SK-N-SH (cell line): ENCODE measurements around the gene RPAP3. TPM values are rescaled to one million over a fixed set of nuclear protein-coding genes. Genes with fewer than 3 reads are reported as not detected.
A peak's percentile ranks its signal among the peaks of the same experiment; 100 is the strongest.

Experiments used
- CTCF ChIA-PET: fragments of 300-600, 350-600 bp; formaldehyde crosslinking; extraction: SDS; loops from one replicate; lab custom pipeline; 2021; lab: Yijun Ruan, JAX
- POLR2A ChIA-PET: fragments of 350-600 bp; sonication (Branson Sonifier 250); formaldehyde crosslinking; extraction: SDS; loops from one replicate; lab custom pipeline; 2020; ENCODE audit warnings: antibody characterized with exemption, inconsistent platforms; lab: Yijun Ruan, JAX
- DNase-seq: peaks from one replicate; pipeline ENCODE4 v3.0.0; 2012
- H2AFZ ChIP-seq: fragments of 200-600 bp; sonication (generic); 2 replicates; pipeline ENCODE4 v1.8.1; 2016; ENCODE audit warnings: antibody characterized with exemption, mild to moderate bottlenecking, low read depth
- H3F3A ChIP-seq: fragments of 200-600 bp; sonication (generic); replicated peaks from 2 replicates; pipeline ENCODE3; 2016; ENCODE audit warnings: antibody characterized with exemption, mild to moderate bottlenecking; ENCODE audit not compliant: insufficient read depth
- H3K27ac ChIP-seq, 2 experiments: fragments of 200-500 bp in 1 of 2; fragments of 200-600 bp in 1 of 2; sonication (Bioruptor generic) in 1 of 2; sonication (generic), shearing (Covaris generic) in 1 of 2; 2 replicates each; pipeline versions ENCODE4 v1.5.1 to v1.6.1; 2014 to 2016; ENCODE audit warnings: low read depth in 2 of 2, inconsistent platforms in 1 of 2, low read length in 1 of 2, mild to moderate bottlenecking in 1 of 2, mixed read lengths in 1 of 2
- H3K27me3 ChIP-seq: fragments of 200-600 bp; sonication (generic), shearing (Covaris generic); 2 replicates; pipeline ENCODE4 v1.6.1; 2016; ENCODE audit warnings: mixed run types; ENCODE audit not compliant: insufficient read depth
- H3K36me3 ChIP-seq, 2 experiments: fragments of 200-500 bp in 1 of 2; fragments of 200-600 bp in 1 of 2; sonication (Bioruptor generic) in 1 of 2; sonication (generic) in 1 of 2; replicated peaks in 1 of 2; 2 replicates each; pipeline versions ENCODE3 to v1.5.1; 2014 to 2016; ENCODE audit warnings: low read length in 1 of 2, mild to moderate bottlenecking in 1 of 2; ENCODE audit not compliant: insufficient read depth in 2 of 2, control insufficient read depth in 1 of 2
- H3K4me1 ChIP-seq, 2 experiments: fragments of 200-500 bp in 1 of 2; fragments of 200-600 bp in 1 of 2; sonication (Bioruptor generic) in 1 of 2; sonication (generic), shearing (Covaris generic) in 1 of 2; 2 replicates each; pipeline versions ENCODE4 v1.5.1 to v1.6.1; 2014 to 2016; ENCODE audit warnings: low read depth in 1 of 2, low read length in 1 of 2, mixed run types in 1 of 2; ENCODE audit not compliant: insufficient read depth in 2 of 2, control insufficient read depth in 1 of 2
- H3K4me2 ChIP-seq: fragments of 200-600 bp; sonication (generic), shearing (Covaris generic); 2 replicates; pipeline ENCODE4 v1.6.1; 2017; ENCODE audit warnings: mixed run types
- H3K4me3 ChIP-seq, 2 experiments: fragments of 200-500 bp in 1 of 2; fragments of 200-600 bp in 1 of 2; sonication (Bioruptor generic) in 1 of 2; sonication (generic), shearing (Covaris generic) in 1 of 2; 2 replicates each; pipeline versions ENCODE4 v1.5.1 to v1.8.1; 2014 to 2016; ENCODE audit warnings: low read depth in 2 of 2, inconsistent platforms in 1 of 2, low read length in 1 of 2, mild to moderate bottlenecking in 1 of 2, mixed read lengths in 1 of 2, moderate library complexity in 1 of 2
- H3K79me2 ChIP-seq: fragments of 200-600 bp; sonication (generic); 2 replicates; pipeline ENCODE4 v1.8.1; 2017; ENCODE audit warnings: mild to moderate bottlenecking; ENCODE audit not compliant: insufficient read depth
- H3K9ac ChIP-seq: fragments of 200-600 bp; sonication (generic); 2 replicates; pipeline ENCODE4 v1.6.1; 2017; ENCODE audit warnings: mixed run types
- H3K9me2 ChIP-seq: fragments of 200-600 bp; sonication (generic); 2 replicates; pipeline ENCODE4 v1.6.1; 2017; ENCODE audit warnings: mixed run types
- H3K9me3 ChIP-seq: fragments of 200-600 bp; sonication (generic); 2 replicates; pipeline ENCODE4 v1.6.1; 2017; ENCODE audit warnings: mixed run types, mild to moderate bottlenecking, moderate library complexity
- H4K20me1 ChIP-seq: fragments of 200-600 bp; sonication (generic); 2 replicates; pipeline ENCODE4 v1.6.1; 2017; ENCODE audit warnings: mild to moderate bottlenecking, mixed run types; ENCODE audit not compliant: insufficient read depth
- CHD2 ChIP-seq: fragments of 150-350 bp; IDR thresholded peaks from 2 replicates; pipeline ENCODE4 v1.6.1; 2018; ENCODE audit warnings: low read length; ENCODE audit not compliant: partially characterized antibody
- EP300 ChIP-seq, 2 experiments: IDR thresholded peaks; 2 replicates each; pipeline versions ENCODE4 v1.4.0 to v1.6.1; 2012; ENCODE audit warnings: borderline replicate concordance in 1 of 2, low read depth in 1 of 2, low read length in 1 of 2
- EZH2phosphoT487 ChIP-seq: fragments of 200-600 bp; sonication (generic); IDR thresholded peaks from 2 replicates; pipeline ENCODE4 v1.6.1; 2017; ENCODE audit warnings: low read depth, mixed run types, mild to moderate bottlenecking, antibody characterized with exemption, moderate library complexity, borderline replicate concordance
- FOSL2 ChIP-seq: IDR thresholded peaks from 2 replicates; pipeline ENCODE4 v1.4.0; 2012; ENCODE audit warnings: low read depth, mild to moderate bottlenecking, moderate library complexity, borderline replicate concordance
- FOXJ3 ChIP-seq: sonication (generic); formaldehyde crosslinking; IDR thresholded peaks from 2 replicates; pipeline ENCODE4 v1.5.1; 2020; ENCODE audit warnings: mild to moderate bottlenecking, missing genetic modification reagents
- GABPA ChIP-seq: IDR thresholded peaks from 2 replicates; pipeline ENCODE4 v1.4.0; 2012; ENCODE audit warnings: low read depth, mild to moderate bottlenecking
- MEF2A ChIP-seq: IDR thresholded peaks from 2 replicates; pipeline ENCODE4 v1.4.0; 2012; ENCODE audit warnings: low read depth, borderline replicate concordance
- MXI1 ChIP-seq: IDR thresholded peaks from 2 replicates; pipeline ENCODE4 v1.6.1; 2012; ENCODE audit warnings: mild to moderate bottlenecking, low read depth, low read length, improper control_type of control experiment
- NFIC ChIP-seq: IDR thresholded peaks from 2 replicates; pipeline ENCODE4 v1.4.0; 2012; ENCODE audit warnings: borderline replicate concordance
- RAD21 ChIP-seq: IDR thresholded peaks from 2 replicates; pipeline ENCODE4 v1.6.1; 2012; ENCODE audit warnings: mild to moderate bottlenecking, low read length
- RCOR1 ChIP-seq: fragments of 150-350 bp; IDR thresholded peaks from 2 replicates; pipeline ENCODE4 v1.6.1; 2017; ENCODE audit warnings: antibody characterized with exemption, low read length
- RXRA ChIP-seq: IDR thresholded peaks from 2 replicates; pipeline ENCODE4 v1.4.0; 2012; ENCODE audit warnings: low read depth, mild to moderate bottlenecking, borderline replicate concordance
- SIN3A ChIP-seq: IDR thresholded peaks from 2 replicates; pipeline ENCODE4 v1.6.1; 2012; ENCODE audit warnings: low read depth, mild to moderate bottlenecking, low read length, moderate library complexity, borderline replicate concordance
- SMC3 ChIP-seq: IDR thresholded peaks from 2 replicates; pipeline ENCODE4 v1.6.1; 2012; ENCODE audit warnings: low read depth, low read length, improper control_type of control experiment
- TAF1 ChIP-seq: IDR thresholded peaks from 2 replicates; pipeline ENCODE4 v1.6.1; 2012; ENCODE audit warnings: low read depth, mild to moderate bottlenecking, low read length, moderate library complexity, borderline replicate concordance
- TCF12 ChIP-seq: IDR thresholded peaks from 2 replicates; pipeline ENCODE4 v1.4.0; 2012
- YY1 ChIP-seq: IDR thresholded peaks from 2 replicates; pipeline ENCODE4 v1.4.0; 2012; ENCODE audit warnings: low read depth, mild to moderate bottlenecking
- WGBS: methylation state at CpG from one replicate; pipeline ENCODE4 v1.1.6; 2017; ENCODE audit warnings: low lambda C conversion rate; 5-methylcytosine and 5-hydroxymethylcytosine counted together
- polyA plus RNA-seq, 3 experiments: library from polyadenylated mRNA; depleted of rRNA; stranded (reverse); fragments of >200 nt; gene quantifications; 2 replicates each; pipeline ENCODE4 v1.2.3, GENCODE V29; 2012
- TF ChIP-seq, protein P1 (sequence below): fragments of 200-600 bp; sonication (generic); IDR thresholded peaks from 2 replicates; pipeline ENCODE4 v1.6.1; 2017; ENCODE audit warnings: antibody characterized with exemption, mild to moderate bottlenecking, moderate library complexity

The RPAP3 gene
- polyA plus RNA-seq, 1 of the 3 experiments (the other 2 are of a cell fraction), result 6.7 TPM

- TF ChIP-seq TAF1, result no peak
- no peak for TF ChIP-seq NFIC
- no peak for TF ChIP-seq MEF2A
- no peak for TF ChIP-seq EZH2phosphoT487
- TF ChIP-seq SIN3A, result no peak
- no peak for TF ChIP-seq FOSL2
- TF ChIP-seq FOXJ3, result no peak
- no peak for TF ChIP-seq CHD2
- TF ChIP-seq RAD21, result no peak
- no peak for TF ChIP-seq RXRA
- TF ChIP-seq, protein P1, sequence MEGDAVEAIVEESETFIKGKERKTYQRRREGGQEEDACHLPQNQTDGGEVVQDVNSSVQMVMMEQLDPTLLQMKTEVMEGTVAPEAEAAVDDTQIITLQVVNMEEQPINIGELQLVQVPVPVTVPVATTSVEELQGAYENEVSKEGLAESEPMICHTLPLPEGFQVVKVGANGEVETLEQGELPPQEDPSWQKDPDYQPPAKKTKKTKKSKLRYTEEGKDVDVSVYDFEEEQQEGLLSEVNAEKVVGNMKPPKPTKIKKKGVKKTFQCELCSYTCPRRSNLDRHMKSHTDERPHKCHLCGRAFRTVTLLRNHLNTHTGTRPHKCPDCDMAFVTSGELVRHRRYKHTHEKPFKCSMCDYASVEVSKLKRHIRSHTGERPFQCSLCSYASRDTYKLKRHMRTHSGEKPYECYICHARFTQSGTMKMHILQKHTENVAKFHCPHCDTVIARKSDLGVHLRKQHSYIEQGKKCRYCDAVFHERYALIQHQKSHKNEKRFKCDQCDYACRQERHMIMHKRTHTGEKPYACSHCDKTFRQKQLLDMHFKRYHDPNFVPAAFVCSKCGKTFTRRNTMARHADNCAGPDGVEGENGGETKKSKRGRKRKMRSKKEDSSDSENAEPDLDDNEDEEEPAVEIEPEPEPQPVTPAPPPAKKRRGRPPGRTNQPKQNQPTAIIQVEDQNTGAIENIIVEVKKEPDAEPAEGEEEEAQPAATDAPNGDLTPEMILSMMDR, result no peak
- TF ChIP-seq YY1, result no peak
- no peak for TF ChIP-seq GABPA
- no peak for TF ChIP-seq TCF12
- TF ChIP-seq MXI1, result no peak
- Histone ChIP-seq H3K4me2 (no peak overlapping the region), H3K9me2 (no peaks in the 10 kb centered on the region), H2AFZ (no peak overlapping the region), H3K27me3 (no peaks in the 10 kb centered on the region), H4K20me1 (no peaks in the 10 kb centered on the region), H3K4me1 (peaks cover 12 to 40% of the 10 kb centered on the region in 2 experiments; a peak in 3 of 4 replicates), H3K36me3 (no peaks in the 10 kb centered on the region), H3K27ac (no peak overlapping the region), H3K79me2 (no peaks in the 10 kb centered on the region), H3F3A (no peaks in the 10 kb centered on the region), H3K4me3 (no peak overlapping the region), H3K9me3 (no peaks in the 10 kb centered on the region), H3K9ac (no peak overlapping the region)
- CTCF ChIA-PET, result interaction anchor here (2.3 to 18.0 kb wide), 3 partner anchors 10 to 87 kb away, joined by 6 to 435 read pairs (median 313); partner anchors contain the start of gene SLC48A1
- POLR2A ChIA-PET, result no interaction called here
- 94% methylated on average over 5 of the region's 10 CpGs for WGBS
- peak; percentile 28 for DNase-seq
Observed at GRCh38 chr12:47750229-47750798, 44.5 kb upstream of the RPAP3 start.

DNA sequence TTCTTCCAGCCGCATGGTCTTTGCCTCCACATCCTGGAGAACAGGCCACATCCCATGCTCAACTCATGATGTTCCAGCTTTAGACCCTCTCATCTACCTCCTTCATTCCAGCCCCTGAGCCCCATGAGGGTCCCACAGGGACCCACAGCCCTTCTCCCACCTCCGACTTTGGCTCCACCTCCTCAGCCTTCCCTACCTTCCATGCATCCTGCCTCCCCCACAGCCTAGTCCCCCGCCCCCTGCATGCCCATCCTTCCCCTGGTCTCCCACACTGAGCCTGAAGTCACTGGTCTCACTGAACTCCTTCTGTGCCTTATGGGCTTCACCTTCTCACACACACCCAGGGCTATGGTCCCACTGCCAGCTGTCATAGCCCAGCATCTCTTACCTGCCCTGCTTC lies 43.1 kb upstream of the RPAP3 start:
- Histone ChIP-seq H2AFZ (no peak overlapping the region), H3K4me3 (no peak overlapping the region), H3K9ac (no peak overlapping the region), H3K9me2 (no peaks in the 10 kb centered on the region), H3K27me3 (no peaks in the 10 kb centered on the region), H4K20me1 (no peaks in the 10 kb centered on the region), H3K36me3 (no peaks in the 10 kb centered on the region), H3K27ac (no peak overlapping the region), H3K4me1 (peaks cover 11 to 28% of the 10 kb centered on the region in 2 experiments; a peak in 3 of 4 replicates), H3K9me3 (no peaks in the 10 kb centered on the region), H3F3A (no peaks in the 10 kb centered on the region), H3K4me2 (no peak overlapping the region), H3K79me2 (no peaks in the 10 kb centered on the region)
- ChIA-PET POLR2A (no interaction called here), CTCF (interaction anchor here (0.6 to 18.0 kb wide), 6 partner anchors 8 to 90 kb away, joined by 3 to 435 read pairs (median 4); partner anchors contain the start of genes RAPGEF3 and SLC48A1)
- 73% methylated on average over 3 of the region's 3 CpGs for WGBS
- TF ChIP-seq EZH2phosphoT487 (no peak), EP300 (IDR thresholded peaks at IDR 0.05; ENCODE audit: borderline replicate concordance in 1 of 2, low read depth in 1 of 2, low read length in 1 of 2) (no peak), FOSL2 (no peak), RCOR1 (no peak), SMC3 (no peak), NFIC (no peak)
- DNase-seq, result no peak
